ENCODE results near the gene GIMAP5.

DNA sequence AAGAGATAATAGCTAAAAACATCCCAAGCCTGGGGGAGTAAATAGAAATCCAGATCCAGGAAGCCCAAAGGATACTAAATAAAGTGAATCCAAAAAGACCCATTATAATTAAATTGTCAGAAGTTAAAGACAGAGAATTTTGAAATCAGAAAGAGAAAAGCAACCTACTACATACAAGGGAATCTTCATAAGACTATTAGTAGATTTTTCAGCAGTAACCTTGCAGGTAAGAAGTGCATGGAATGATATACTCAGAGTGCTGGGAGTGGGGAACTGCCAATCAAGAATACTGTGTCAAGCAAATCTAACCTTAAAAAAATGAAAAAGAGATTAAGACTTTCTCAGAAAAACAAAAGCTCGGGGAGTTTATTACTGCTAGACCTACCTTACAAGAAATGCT is 34.0 kb upstream of the GIMAP5 start:
- TF ChIP-seq SUZ12 (IDR thresholded peaks at IDR 0.05; ENCODE audit: extremely low read depth, insufficient read depth, insufficient read length) (no peak), YY1 (IDR thresholded peaks at IDR 0.05; ENCODE audit: insufficient read depth, insufficient read length) (no peak)

Data from NT2/D1 (cell line).